ENCODE measurements around the gene PSMD1. TPM values are rescaled to one million over a fixed set of nuclear protein-coding genes. Genes with fewer than 3 reads are reported as not detected.

PSMD1 gene
- polyA plus RNA-seq, 1 experiment = 153 TPM

- DNase-seq (ENCODE audit: low read depth) = no peak
- POLR2A ChIA-PET = no interaction called here
- Histone ChIP-seq H3K4me3 (ENCODE audit: low read depth, low read length) (no peak overlapping the region), H3K36me3 (ENCODE audit: control insufficient read depth, insufficient read depth, low read length) (no peaks in the 10 kb centered on the region), H3K27me3 (ENCODE audit: control insufficient read depth, insufficient read depth, low read length) (no peaks in the 10 kb centered on the region)
- TF ChIP-seq, protein P1, sequence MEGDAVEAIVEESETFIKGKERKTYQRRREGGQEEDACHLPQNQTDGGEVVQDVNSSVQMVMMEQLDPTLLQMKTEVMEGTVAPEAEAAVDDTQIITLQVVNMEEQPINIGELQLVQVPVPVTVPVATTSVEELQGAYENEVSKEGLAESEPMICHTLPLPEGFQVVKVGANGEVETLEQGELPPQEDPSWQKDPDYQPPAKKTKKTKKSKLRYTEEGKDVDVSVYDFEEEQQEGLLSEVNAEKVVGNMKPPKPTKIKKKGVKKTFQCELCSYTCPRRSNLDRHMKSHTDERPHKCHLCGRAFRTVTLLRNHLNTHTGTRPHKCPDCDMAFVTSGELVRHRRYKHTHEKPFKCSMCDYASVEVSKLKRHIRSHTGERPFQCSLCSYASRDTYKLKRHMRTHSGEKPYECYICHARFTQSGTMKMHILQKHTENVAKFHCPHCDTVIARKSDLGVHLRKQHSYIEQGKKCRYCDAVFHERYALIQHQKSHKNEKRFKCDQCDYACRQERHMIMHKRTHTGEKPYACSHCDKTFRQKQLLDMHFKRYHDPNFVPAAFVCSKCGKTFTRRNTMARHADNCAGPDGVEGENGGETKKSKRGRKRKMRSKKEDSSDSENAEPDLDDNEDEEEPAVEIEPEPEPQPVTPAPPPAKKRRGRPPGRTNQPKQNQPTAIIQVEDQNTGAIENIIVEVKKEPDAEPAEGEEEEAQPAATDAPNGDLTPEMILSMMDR (IDR thresholded peaks at IDR 0.05; ENCODE audit: insufficient read depth, low read depth, low read length) = no peak
- CTCF ChIA-PET = interaction anchor here (1.1 kb wide), 1 partner anchor 31 kb away, joined by 3 read pairs; no protein-coding TSS in a partner anchor
Measured at GRCh38 chr2:231161252-231161839, 104.7 kb downstream of the PSMD1 start.

GRCh38 chr2:231161877-231162329 lies 105.2 kb downstream of the PSMD1 start:
- no peaks in the 10 kb centered on the region for H3K36me3 ChIP-seq (ENCODE audit: control insufficient read depth, insufficient read depth, low read length)
- CTCF ChIA-PET = interaction anchor here (0.7 to 1.1 kb wide), 2 partner anchors 14 to 30 kb away, joined by 3 read pairs; no protein-coding TSS in a partner anchor
- POLR2A ChIA-PET = interaction anchor here (0.6 to 0.7 kb wide), 2 partner anchors 9 to 1891 kb away, joined by 3 read pairs; partner anchors contain the start of gene PID1
- no peak overlapping the region for H3K4me3 ChIP-seq (ENCODE audit: low read depth, low read length)
- H3K27me3 ChIP-seq (ENCODE audit: control insufficient read depth, insufficient read depth, low read length) = no peaks in the 10 kb centered on the region
- TF ChIP-seq, protein P1 (IDR thresholded peaks at IDR 0.05; ENCODE audit: insufficient read depth, low read depth, low read length) = no peak
- DNase-seq (ENCODE audit: low read depth) = peak; percentile 100

DNA sequence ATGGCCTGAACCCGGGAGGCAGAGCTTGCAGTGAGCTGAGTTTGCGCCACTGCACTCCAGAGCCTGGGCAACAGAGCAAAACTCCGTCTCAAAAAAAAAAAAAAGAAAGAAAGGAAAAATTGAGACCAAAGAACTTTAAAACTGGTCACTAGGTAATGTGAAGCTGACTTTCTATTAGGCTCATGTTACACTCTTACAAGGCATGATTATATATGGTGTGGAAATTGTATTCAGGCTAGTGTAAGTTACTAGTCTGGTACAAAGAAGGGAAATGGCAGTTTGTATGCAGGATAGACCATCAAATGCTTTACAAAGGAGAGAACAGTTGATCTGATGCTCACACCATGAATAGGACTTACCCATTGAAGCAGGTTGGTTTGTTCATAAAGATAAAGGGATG lies 106.3 kb downstream of the PSMD1 start:
- Histone ChIP-seq H3K27me3 (ENCODE audit: control insufficient read depth, insufficient read depth, low read length) (no peaks in the 10 kb centered on the region), H3K4me3 (ENCODE audit: low read depth, low read length) (no peak overlapping the region), H3K36me3 (ENCODE audit: control insufficient read depth, insufficient read depth, low read length) (peaks cover 1% of the 10 kb centered on the region; the same call in 1 of the 2 replicates)
- POLR2A ChIA-PET = no interaction called here
- TF ChIP-seq, protein P1 (IDR thresholded peaks at IDR 0.05; ENCODE audit: insufficient read depth, low read depth, low read length) = no peak
- DNase-seq (ENCODE audit: low read depth) = no peak
- CTCF ChIA-PET = no interaction called here

GRCh38 chr2:231163414-231164095 lies 106.9 kb downstream of the PSMD1 start:
- Histone ChIP-seq H3K36me3 (ENCODE audit: control insufficient read depth, insufficient read depth, low read length) (peaks cover 1% of the 10 kb centered on the region; the same call in 1 of the 2 replicates), H3K4me3 (ENCODE audit: low read depth, low read length) (no peak overlapping the region), H3K27me3 (ENCODE audit: control insufficient read depth, insufficient read depth, low read length) (no peaks in the 10 kb centered on the region)
- TF ChIP-seq, protein P1 (IDR thresholded peaks at IDR 0.05; ENCODE audit: insufficient read depth, low read depth, low read length) = no peak
- DNase-seq (ENCODE audit: low read depth) = no peak
- ChIA-PET POLR2A (no interaction called here), CTCF (no interaction called here)

DNA sequence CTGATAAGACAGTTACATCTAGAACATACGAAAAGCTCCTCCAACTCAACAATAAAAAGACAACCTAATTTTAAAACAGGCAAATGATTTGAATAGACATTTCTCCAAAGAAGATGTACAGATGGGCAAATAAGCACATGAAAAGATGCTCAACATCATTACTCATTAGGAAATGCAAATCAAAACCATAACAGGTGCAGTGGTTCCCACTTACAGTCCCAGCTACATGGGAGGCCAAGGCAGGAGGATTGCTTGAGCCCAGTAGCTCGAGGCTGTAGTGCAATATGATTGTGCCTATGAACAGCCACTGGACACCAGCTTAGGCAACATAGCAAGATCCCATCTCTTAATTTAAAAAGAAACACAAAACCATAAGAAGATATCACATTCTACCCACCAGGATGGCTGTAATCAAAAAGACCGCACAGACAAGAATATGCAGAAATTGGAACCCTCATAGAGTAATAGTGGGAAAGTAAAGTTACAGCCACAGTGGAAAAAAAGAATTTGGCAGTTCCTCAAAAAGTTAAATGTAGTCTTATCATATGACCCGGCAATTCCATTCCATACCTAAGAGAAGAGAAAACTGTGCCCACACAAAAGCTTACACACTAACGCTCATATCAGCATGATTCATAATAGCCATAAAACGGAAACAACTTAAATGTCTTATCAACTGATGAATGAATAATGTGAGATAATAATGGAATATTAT lies 111.2 kb downstream of the PSMD1 start:
- Histone ChIP-seq H3K36me3 (ENCODE audit: control insufficient read depth, insufficient read depth, low read length) (peaks cover 2% of the 10 kb centered on the region), H3K27me3 (ENCODE audit: control insufficient read depth, insufficient read depth, low read length) (no peaks in the 10 kb centered on the region), H3K4me3 (ENCODE audit: low read depth, low read length) (no peak overlapping the region)
- ChIA-PET POLR2A (no interaction called here), CTCF (interaction anchor here (1.5 kb wide), 1 partner anchor 244 kb away, joined by 3 read pairs; no protein-coding TSS in a partner anchor)
- DNase-seq (ENCODE audit: low read depth) = no peak
- TF ChIP-seq, protein P1 (IDR thresholded peaks at IDR 0.05; ENCODE audit: insufficient read depth, low read depth, low read length) = no peak
